Karpas-422 (cell line): ENCODE measurements around the gene SHBG. TPM values are rescaled to one million over a fixed set of nuclear protein-coding genes. Genes with fewer than 3 reads are reported as not detected.
"Not testable (repeated sequence)": the region's sequence is repeated elsewhere in the genome, so short reads cannot be mapped to it uniquely, and the experiment has no call there.

Experiments
- DNase-seq: peaks from one replicate; pipeline ENCODE4 v3.0.0-alpha.2; 2015
- H2AFZ ChIP-seq: fragments of 200-600 bp; sonication (generic); 2 replicates; pipeline ENCODE4 v1.6.1; 2014; ENCODE audit warnings: antibody characterized with exemption, low read length, mixed read lengths
- H3K27ac ChIP-seq: fragments of 200-600 bp; sonication (generic); 2 replicates; pipeline ENCODE4 v1.5.1; 2014; ENCODE audit warnings: mild to moderate bottlenecking, low read length, moderate library complexity
- H3K27me3 ChIP-seq: fragments of 200-600 bp; sonication (generic); 2 replicates; pipeline ENCODE4 v1.6.1; 2014; ENCODE audit warnings: low read length, mixed read lengths
- H3K36me3 ChIP-seq: fragments of 200-600 bp; sonication (generic); 2 replicates; pipeline ENCODE4 v1.6.1; 2014; ENCODE audit warnings: low read length, mixed read lengths; ENCODE audit not compliant: insufficient read depth
- H3K4me1 ChIP-seq: fragments of 200-600 bp; sonication (generic); 2 replicates; pipeline ENCODE4 v1.6.1; 2014; ENCODE audit warnings: mild to moderate bottlenecking, low read length, mixed read lengths
- H3K4me2 ChIP-seq: fragments of 200-600 bp; sonication (generic); 2 replicates; pipeline ENCODE4 v1.6.1; 2014; ENCODE audit warnings: low read length, low read depth, mild to moderate bottlenecking; ENCODE audit not compliant: poor library complexity, severe bottlenecking
- H3K4me3 ChIP-seq: fragments of 200-600 bp; sonication (generic); 2 replicates; pipeline ENCODE4 v1.5.1; 2014; ENCODE audit warnings: mild to moderate bottlenecking, antibody characterized with exemption, low read length, mixed read lengths
- H3K79me2 ChIP-seq: fragments of 200-600 bp; sonication (generic); 2 replicates; pipeline ENCODE4 v1.6.1; 2014; ENCODE audit warnings: mild to moderate bottlenecking, low read length, mixed read lengths
- H3K9ac ChIP-seq: fragments of 200-600 bp; sonication (generic); 2 replicates; pipeline ENCODE4 v1.6.0; 2014; ENCODE audit warnings: low read length
- H3K9me2 ChIP-seq: fragments of 200-600 bp; sonication (generic), shearing (Covaris generic); replicated peaks from 2 replicates; pipeline ENCODE4 v1.6.0; 2014; ENCODE audit warnings: mild to moderate bottlenecking, low read length, moderate library complexity; ENCODE audit not compliant: insufficient read depth
- H3K9me3 ChIP-seq: fragments of 300-700, 200-600 bp; sonication (generic); 2 replicates; pipeline ENCODE4 v1.6.1; 2014; ENCODE audit warnings: low read length, mixed read lengths
- H4K20me1 ChIP-seq: fragments of 200-600 bp; sonication (generic); 2 replicates; pipeline ENCODE4 v1.6.1; 2014; ENCODE audit warnings: mild to moderate bottlenecking, antibody characterized with exemption, low read length, low read depth; ENCODE audit not compliant: insufficient read depth
- total RNA-seq: library from RNA; depleted of rRNA; stranded (reverse); fragments of >200 nt; shearing (Covaris generic); gene quantifications from 2 replicates; pipeline ENCODE4 v1.2.3, GENCODE V29; 2014; ENCODE audit warnings: low replicate concordance

SHBG gene
- total RNA-seq, 1 experiment from 2014 or later: 1.2 TPM

DNA sequence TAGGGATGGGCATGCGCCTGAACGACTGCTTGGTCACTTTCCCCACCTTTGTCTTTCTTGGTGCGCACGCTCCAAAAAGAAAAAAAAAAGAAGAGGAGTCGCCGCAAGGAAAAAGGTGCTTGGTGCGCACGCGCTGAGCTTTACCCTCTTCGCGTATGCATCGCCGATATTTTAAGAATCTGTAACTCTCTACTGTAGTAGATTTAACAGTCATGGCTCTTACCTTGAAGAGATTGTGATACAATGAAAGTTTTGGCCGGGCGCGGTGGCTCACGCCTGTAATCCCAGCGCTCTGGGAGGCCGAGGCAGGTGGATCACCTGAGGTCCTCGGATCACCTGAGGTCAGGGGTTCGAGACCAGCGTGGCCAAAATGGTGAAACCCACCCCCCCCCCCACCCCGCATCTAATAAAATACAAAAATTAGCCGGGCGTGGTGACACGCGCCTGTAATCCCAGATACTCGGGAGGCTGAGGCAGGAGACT is 14.6 kb upstream of the SHBG start:
- H3K9me2 ChIP-seq: no peaks in the 10 kb centered on the region
- no peaks in the 10 kb centered on the region for H3K27me3 ChIP-seq
- peaks cover 28% of the 10 kb centered on the region for H3K4me1 ChIP-seq
- peak overlapping the region; percentile 64 for H3K9ac ChIP-seq
- peak overlapping the region; percentile 62 for H3K4me2 ChIP-seq
- no peaks in the 10 kb centered on the region for H3K9me3 ChIP-seq
- 0 out of 2 replicates have a peak, but pooled peaks cover 10% of the 10 kb centered on the region for H4K20me1 ChIP-seq
- no peak for DNase-seq
- peak overlapping the region; percentile 61 for H3K4me3 ChIP-seq
- H2AFZ ChIP-seq: peak overlapping the region; percentile 71; the same call in 1 of the 2 replicates
- H3K27ac ChIP-seq: no peak overlapping the region
- peaks cover 41% of the 10 kb centered on the region for H3K79me2 ChIP-seq
- peaks cover 11% of the 10 kb centered on the region; the same call in 1 of the 2 replicates for H3K36me3 ChIP-seq

DNA sequence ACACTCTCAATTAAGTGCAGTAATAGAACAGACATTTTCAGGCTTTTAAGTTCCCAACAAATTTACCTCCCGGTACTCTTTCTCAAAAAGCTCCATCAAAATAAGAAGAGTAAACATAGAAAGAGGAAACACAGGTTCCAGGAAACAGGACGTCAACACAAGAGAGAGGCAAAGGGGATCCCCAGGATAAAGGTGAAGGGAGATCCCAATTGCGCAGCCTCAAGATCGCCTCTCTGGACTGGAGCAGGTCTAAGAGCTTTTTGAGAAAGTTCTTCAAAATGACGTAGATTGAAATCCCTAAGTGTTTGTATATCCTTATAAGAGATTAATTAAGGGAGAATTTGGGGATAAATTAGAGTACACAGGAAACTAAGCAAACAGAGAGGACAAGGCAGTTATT is 11.3 kb upstream of the SHBG start:
- Histone ChIP-seq H3K9me3 (no peaks in the 10 kb centered on the region), H3K27me3 (no peaks in the 10 kb centered on the region), H3K9me2 (no peaks in the 10 kb centered on the region), H3K4me2 (no peak overlapping the region), H3K36me3 (no peaks in the 10 kb centered on the region), H3K4me1 (peaks cover 8% of the 10 kb centered on the region), H3K9ac (no peak overlapping the region), H3K27ac (no peak overlapping the region), H2AFZ (no peak overlapping the region), H3K4me3 (no peak overlapping the region), H3K79me2 (peaks cover 8% of the 10 kb centered on the region), H4K20me1 (0 out of 2 replicates have a peak, but pooled peaks cover 3% of the 10 kb centered on the region)
- DNase-seq: no peak

DNA sequence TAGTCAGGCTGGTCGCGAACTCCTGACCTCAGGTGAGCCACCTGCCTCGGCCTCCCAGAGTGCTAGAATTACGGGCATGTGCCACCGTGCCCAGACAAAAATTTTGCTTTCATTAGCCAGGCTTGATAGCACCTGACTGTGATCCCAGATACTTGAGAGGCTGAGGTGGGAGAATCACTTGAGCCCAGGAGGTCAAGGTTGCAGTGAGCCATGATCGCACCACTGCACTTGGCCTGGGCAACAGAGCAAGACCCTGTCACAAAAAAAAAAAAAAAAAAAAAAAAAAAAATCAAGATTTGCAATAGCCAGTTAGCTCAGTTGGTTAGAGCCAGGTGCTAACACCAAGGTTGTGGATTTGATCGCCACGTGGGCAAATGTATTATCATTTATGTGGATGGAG is 9.1 kb upstream of the SHBG start:
- Histone ChIP-seq H3K9me3 (no peaks in the 10 kb centered on the region), H2AFZ (no peak overlapping the region), H3K9ac (no peak overlapping the region), H3K79me2 (no peaks in the 10 kb centered on the region), H3K27me3 (no peaks in the 10 kb centered on the region), H3K36me3 (no peaks in the 10 kb centered on the region), H4K20me1 (no peaks in the 10 kb centered on the region), H3K4me3 (no peak overlapping the region), H3K4me2 (no peak overlapping the region), H3K9me2 (no peaks in the 10 kb centered on the region), H3K27ac (no peak overlapping the region), H3K4me1 (no peaks in the 10 kb centered on the region)
- DNase-seq: no peak

DNA sequence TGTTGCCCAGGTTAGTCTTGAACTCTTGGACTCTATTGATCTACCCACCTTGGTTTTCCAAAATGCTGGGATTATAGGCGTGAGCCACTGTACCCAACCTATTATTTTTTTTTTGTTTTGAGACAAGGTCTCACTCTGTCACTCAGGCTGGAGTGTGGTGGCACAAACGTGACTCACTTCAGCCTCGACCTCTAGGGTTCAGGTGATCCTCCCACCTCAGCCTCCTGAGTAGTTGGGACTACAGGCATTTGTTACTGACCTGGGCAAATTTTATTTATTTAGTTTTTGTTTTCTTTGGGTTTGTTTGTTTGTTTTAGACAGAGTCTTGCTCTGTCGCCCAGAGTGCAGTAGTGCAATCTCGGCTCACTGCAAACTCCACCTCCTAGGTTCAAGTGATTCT is 6.3 kb upstream of the SHBG start:
- Histone ChIP-seq H4K20me1 (no peaks in the 10 kb centered on the region), H3K27me3 (no peaks in the 10 kb centered on the region), H2AFZ (no peak overlapping the region), H3K9me3 (no peaks in the 10 kb centered on the region), H3K4me1 (peaks cover 9% of the 10 kb centered on the region), H3K9me2 (no peaks in the 10 kb centered on the region), H3K27ac (no peak overlapping the region), H3K4me3 (no peak overlapping the region), H3K79me2 (no peaks in the 10 kb centered on the region), H3K36me3 (no peaks in the 10 kb centered on the region), H3K4me2 (no peak overlapping the region), H3K9ac (no peak overlapping the region)
- no peak for DNase-seq

DNA sequence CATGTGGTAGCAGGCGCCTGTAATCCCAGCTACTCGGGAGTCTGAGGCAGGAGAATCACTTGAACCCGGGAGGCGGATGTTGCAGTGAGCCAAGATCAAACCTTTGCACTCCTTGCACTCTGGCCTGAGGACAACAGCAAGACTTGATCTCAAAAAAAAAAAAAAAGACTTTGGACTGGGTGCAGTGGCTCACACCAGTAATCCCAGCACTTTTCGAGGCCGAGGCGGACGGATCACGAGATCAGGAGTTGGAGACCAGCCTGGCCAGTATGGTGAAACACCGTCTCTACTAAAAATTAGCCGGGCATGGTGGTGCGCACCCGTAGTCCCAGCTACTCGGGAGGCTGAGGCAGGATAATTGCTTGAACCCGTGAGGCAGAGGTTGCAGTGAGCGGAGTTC is 4.2 kb upstream of the SHBG start:
- H3K4me3 ChIP-seq, H3K4me2 ChIP-seq, H3K9ac ChIP-seq, H2AFZ ChIP-seq, DNase-seq, H3K79me2 ChIP-seq, H3K9me2 ChIP-seq, H3K4me1 ChIP-seq, H3K27ac ChIP-seq, H4K20me1 ChIP-seq, H3K27me3 ChIP-seq, H3K36me3 ChIP-seq, H3K9me3 ChIP-seq: not testable (repeated sequence)

DNA sequence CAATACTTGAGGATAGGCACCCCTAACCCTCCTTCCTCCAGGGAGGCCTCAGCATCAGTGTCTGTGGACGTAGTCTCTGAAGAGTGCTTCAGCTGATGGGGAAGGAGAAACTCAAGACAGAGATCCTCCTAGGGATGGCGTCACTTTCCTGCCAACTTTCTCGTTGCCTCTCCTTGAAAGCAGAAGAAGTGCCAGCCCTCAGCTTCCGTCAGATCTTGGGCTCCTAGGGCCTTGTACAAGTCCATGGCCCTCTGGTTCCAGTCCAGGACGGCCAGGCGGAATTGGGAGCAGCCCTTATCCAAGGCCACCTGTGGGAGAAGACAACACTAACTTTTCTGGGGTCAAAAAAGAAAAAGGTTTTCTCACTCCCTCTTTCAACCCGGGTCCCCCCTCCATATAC is 3.6 kb upstream of the SHBG start:
- H3K27me3 ChIP-seq: no peaks in the 10 kb centered on the region
- H4K20me1 ChIP-seq: no peaks in the 10 kb centered on the region
- H3K9ac ChIP-seq: peak overlapping the region; percentile 100; the same call in 1 of the 2 replicates
- DNase-seq: no peak
- H2AFZ ChIP-seq: no peak overlapping the region
- H3K9me3 ChIP-seq: no peaks in the 10 kb centered on the region
- H3K4me1 ChIP-seq: peaks cover 9% of the 10 kb centered on the region
- H3K27ac ChIP-seq: no peak overlapping the region
- no peaks in the 10 kb centered on the region for H3K79me2 ChIP-seq
- peak overlapping the region; percentile 98 for H3K4me2 ChIP-seq
- H3K36me3 ChIP-seq: no peaks in the 10 kb centered on the region
- H3K4me3 ChIP-seq: 0 out of 2 replicates have a peak overlapping the region, but pooled peaks have one; percentile 99
- no peaks in the 10 kb centered on the region for H3K9me2 ChIP-seq

DNA sequence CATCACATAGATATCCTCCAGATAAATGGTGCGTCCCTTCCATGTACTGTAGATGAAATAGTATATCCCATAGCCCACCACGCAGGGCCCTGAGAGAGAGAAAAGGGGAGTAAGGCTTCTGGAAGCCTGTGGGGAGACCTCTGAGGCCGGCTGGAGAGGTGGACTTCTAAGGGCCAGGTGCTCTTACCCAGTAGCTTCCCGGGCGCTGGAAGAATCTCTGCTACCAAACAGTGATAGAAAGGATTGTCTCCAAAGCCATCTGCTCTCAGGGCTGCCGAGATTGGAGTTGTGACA is 3.0 kb upstream of the SHBG start:
- no peaks in the 10 kb centered on the region for H3K27me3 ChIP-seq
- H3K36me3 ChIP-seq: no peaks in the 10 kb centered on the region
- H3K9me3 ChIP-seq: no peaks in the 10 kb centered on the region
- no peaks in the 10 kb centered on the region for H3K9me2 ChIP-seq
- H3K4me2 ChIP-seq: peak overlapping the region; percentile 98
- no peaks in the 10 kb centered on the region for H3K79me2 ChIP-seq
- H3K4me3 ChIP-seq: peak overlapping the region; percentile 99
- peaks cover 9% of the 10 kb centered on the region for H3K4me1 ChIP-seq
- DNase-seq: no peak
- H3K27ac ChIP-seq: no peak overlapping the region
- H4K20me1 ChIP-seq: no peaks in the 10 kb centered on the region
- peak overlapping the region; percentile 98; the same call in 1 of the 2 replicates for H2AFZ ChIP-seq
- H3K9ac ChIP-seq: peak overlapping the region; percentile 100

DNA sequence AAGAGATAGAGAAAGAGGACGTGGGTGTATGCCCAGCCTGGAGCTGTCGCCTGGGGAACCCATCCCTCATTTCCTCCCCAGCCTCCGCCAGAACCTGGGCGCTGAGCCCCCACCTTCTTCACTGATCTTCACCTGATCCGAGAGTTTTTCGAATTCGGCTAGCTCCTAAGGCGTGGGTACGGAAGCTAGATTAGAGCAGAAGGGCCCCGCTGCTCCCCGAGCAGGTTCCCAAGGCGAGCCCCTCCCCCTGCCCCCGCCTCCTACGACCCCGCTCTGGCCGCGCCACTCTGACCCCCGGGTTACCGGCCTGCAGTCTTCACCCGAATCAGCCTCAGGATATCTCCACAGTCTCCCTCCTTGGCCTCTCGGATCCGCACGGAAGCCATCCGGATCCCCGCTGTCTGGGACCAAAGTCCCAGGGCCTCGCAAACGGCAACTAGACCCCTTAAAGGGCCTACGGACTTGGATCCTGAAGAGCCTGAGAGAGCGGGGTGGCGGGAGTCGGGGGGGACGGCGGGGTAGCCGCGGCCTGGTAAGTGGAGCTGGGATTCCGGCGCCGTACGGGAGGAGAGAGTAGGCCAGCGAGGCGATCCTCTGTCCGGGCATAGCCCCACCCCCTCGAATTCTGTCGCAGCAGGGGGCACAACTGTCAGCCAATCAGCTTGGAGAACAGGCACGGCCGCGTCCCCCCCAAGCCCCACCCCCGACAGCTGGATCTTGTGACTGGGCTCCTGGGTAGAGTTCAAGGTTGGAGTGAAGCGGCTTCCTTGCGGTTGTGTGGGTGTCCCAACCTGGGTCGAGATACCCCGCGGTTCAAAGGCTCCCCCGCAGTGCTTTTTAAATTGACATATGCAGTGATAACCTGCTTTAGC is 2.4 kb upstream of the SHBG start, which contains the start of gene SAT2:
TSS of gene SAT2 (minus strand) at position 572 of the 872 bp plus-strand sequence. CDS start at position 386, 186 bp downstream.
- peak within 1 kb of the TSS; percentile 98 for H2AFZ ChIP-seq
- H3K9me3 ChIP-seq: no peaks in the 10 kb centered on the region
- no peaks in the 10 kb centered on the region for H3K27me3 ChIP-seq
- H3K9me2 ChIP-seq: no peaks in the 10 kb centered on the region
- H3K36me3 ChIP-seq: no peaks in the 10 kb centered on the region
- H3K9ac ChIP-seq: peak within 1 kb of the TSS; percentile 100
- peaks cover 9% of the 10 kb centered on the region for H3K4me1 ChIP-seq
- peak; percentile 96 for DNase-seq
- peak within 1 kb of the TSS; percentile 51; the same call in 1 of the 2 replicates for H3K27ac ChIP-seq
- no peaks in the 10 kb centered on the region for H4K20me1 ChIP-seq
- H3K4me3 ChIP-seq: peak within 1 kb of the TSS; percentile 99
- no peaks in the 10 kb centered on the region for H3K79me2 ChIP-seq
- H3K4me2 ChIP-seq: peak within 1 kb of the TSS; percentile 98
